HG03342 (cell line): ENCODE data around the gene ARL6IP6.
"Not testable (repeated sequence)": the region's sequence is repeated elsewhere in the genome, so short reads cannot be mapped to it uniquely, and the experiment has no call there.

Experiments used
- ATAC-seq: cut with Tn5 transposase; IDR thresholded peaks from one replicate; pipeline ENCODE4 v1.9.1; 2021; ENCODE audit warnings: mild to moderate bottlenecking, moderate library complexity; ENCODE audit not compliant: unreplicated experiment

ARL6IP6 gene

GRCh38 chr2:152720794-152721193 is 2.4 kb downstream of the ARL6IP6 start:
- no peak for ATAC-seq

- ATAC-seq = not testable (repeated sequence)
Measured at GRCh38 chr2:152722639-152723038, 4.2 kb downstream of the ARL6IP6 start.

- no peak for ATAC-seq
Measured at GRCh38 chr2:152723918-152724317, 5.5 kb downstream of the ARL6IP6 start.

GRCh38 chr2:152729844-152730243 is 11.4 kb downstream of the ARL6IP6 start:
- no peak for ATAC-seq

- peak; percentile 72 for ATAC-seq
Measured at GRCh38 chr2:152730591-152731333, 12.3 kb downstream of the ARL6IP6 start.

- ATAC-seq = not testable (repeated sequence)
Measured at GRCh38 chr2:152737509-152737908, 19.1 kb downstream of the ARL6IP6 start.

GRCh38 chr2:152738438-152738837 is 20.0 kb downstream of the ARL6IP6 start:
- no peak for ATAC-seq

- ATAC-seq = not testable (repeated sequence)
Measured at GRCh38 chr2:152739705-152740104, 21.3 kb downstream of the ARL6IP6 start.

- ATAC-seq = peak; percentile 84
Measured at GRCh38 chr2:152740743-152741328, 22.4 kb downstream of the ARL6IP6 start.

GRCh38 chr2:152743002-152743401 is 24.6 kb downstream of the ARL6IP6 start:
- peak; percentile 76 for ATAC-seq

GRCh38 chr2:152747751-152748150 is 29.3 kb downstream of the ARL6IP6 start:
- ATAC-seq = not testable (repeated sequence)

- ATAC-seq = no peak
Measured at GRCh38 chr2:152755029-152755428, 36.6 kb downstream of the ARL6IP6 start.

GRCh38 chr2:152759290-152760072 is 41.1 kb downstream of the ARL6IP6 start:
- no peak for ATAC-seq

- no peak for ATAC-seq
Measured at GRCh38 chr2:152761214-152761613, 42.8 kb downstream of the ARL6IP6 start.

- no peak for ATAC-seq
Measured at GRCh38 chr2:152762202-152762601, 43.8 kb downstream of the ARL6IP6 start.

- ATAC-seq = not testable (repeated sequence)
Measured at GRCh38 chr2:152763208-152763607, 44.8 kb downstream of the ARL6IP6 start.

- no peak for ATAC-seq
Measured at GRCh38 chr2:152763651-152764050, 45.2 kb downstream of the ARL6IP6 start.

GRCh38 chr2:152766928-152767327 is 48.5 kb downstream of the ARL6IP6 start:
- ATAC-seq = no peak

GRCh38 chr2:152781175-152781574 is 62.8 kb downstream of the ARL6IP6 start:
- ATAC-seq = no peak

GRCh38 chr2:152782171-152782570 is 63.8 kb downstream of the ARL6IP6 start:
- no peak for ATAC-seq

GRCh38 chr2:152790883-152791282 is 72.5 kb downstream of the ARL6IP6 start:
- ATAC-seq = no peak

GRCh38 chr2:152791979-152792378 is 73.6 kb downstream of the ARL6IP6 start:
- no peak for ATAC-seq
